Gastrocnemius medialis (tissue), 4 donors: ENCODE results near the gene SLC22A1.

ENCODE experiments used
- POLR2A ChIP-seq, 2 donors: fragments of 450-650 bp; IDR thresholded peaks; one replicate each; pipeline ENCODE4 v1.6.1; 2017; ENCODE audit warnings: antibody characterized with exemption in 2 of 2, mild to moderate bottlenecking in 2 of 2, moderate library complexity in 2 of 2
- TF ChIP-seq, protein P1 (sequence below), 5 experiments: fragments of 450-650 bp in 3 of 5; fragments of 200-600 bp in 2 of 5; sonication (generic) in 2 of 5; IDR thresholded peaks in 4 of 5; conservative IDR thresholded peaks in 1 of 5; 1 replicate in 4 of 5; 2 replicates in 1 of 5; pipeline ENCODE4 v1.5.1; 2016 to 2019; ENCODE audit warnings: antibody characterized with exemption in 5 of 5, mild to moderate bottlenecking in 3 of 5, moderate library complexity in 3 of 5

DNA sequence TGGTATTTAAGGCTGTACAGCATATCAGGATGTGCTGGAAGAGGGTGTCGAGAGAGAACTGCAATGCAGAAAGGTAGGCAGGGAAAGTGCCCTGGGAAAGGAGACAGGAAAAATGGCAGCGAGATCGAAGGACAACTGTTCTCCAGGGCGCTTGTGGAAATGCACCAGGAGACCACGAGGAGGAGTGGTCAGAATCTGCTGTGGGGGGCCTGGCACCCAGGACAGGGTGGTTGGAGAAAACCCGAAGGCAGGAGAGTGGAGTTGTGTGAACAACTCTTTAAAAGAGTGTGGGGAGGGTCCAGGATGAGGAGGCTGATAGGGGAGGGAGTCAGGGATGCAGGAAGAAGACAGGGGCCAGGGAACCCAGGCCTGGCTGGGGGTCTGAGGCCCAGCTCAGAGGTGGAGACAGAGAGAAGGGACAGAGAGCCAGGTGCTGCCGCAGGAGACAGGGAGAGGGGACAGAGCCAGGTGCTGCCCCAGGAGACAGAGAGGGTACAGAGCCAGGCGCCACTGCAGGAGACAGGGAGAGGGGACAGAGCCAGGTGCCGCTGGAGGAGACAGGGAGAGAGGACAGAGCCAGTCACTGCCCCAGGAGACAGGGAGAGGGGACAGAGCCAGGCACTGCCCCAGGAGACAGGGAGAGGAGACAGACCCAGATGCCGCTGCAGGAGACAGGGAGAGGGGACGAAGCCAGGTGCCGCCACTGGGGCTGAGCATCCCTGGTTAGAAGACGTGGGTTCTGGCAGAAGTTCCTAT is 9.3 kb downstream of the SLC22A1 start:
- TF ChIP-seq, protein P1, sequence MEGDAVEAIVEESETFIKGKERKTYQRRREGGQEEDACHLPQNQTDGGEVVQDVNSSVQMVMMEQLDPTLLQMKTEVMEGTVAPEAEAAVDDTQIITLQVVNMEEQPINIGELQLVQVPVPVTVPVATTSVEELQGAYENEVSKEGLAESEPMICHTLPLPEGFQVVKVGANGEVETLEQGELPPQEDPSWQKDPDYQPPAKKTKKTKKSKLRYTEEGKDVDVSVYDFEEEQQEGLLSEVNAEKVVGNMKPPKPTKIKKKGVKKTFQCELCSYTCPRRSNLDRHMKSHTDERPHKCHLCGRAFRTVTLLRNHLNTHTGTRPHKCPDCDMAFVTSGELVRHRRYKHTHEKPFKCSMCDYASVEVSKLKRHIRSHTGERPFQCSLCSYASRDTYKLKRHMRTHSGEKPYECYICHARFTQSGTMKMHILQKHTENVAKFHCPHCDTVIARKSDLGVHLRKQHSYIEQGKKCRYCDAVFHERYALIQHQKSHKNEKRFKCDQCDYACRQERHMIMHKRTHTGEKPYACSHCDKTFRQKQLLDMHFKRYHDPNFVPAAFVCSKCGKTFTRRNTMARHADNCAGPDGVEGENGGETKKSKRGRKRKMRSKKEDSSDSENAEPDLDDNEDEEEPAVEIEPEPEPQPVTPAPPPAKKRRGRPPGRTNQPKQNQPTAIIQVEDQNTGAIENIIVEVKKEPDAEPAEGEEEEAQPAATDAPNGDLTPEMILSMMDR (IDR thresholded peaks at IDR 0.05 in 4 of 5, conservative IDR thresholded peaks at IDR 0.05 in 1 of 5) = no peak
- no peak for TF ChIP-seq POLR2A (IDR thresholded peaks at IDR 0.05)
